Colon (tissue), 2 donors: ENCODE results near the gene KRT73.

Source experiments
- FAIRE-seq: peaks from 2 replicates; lab custom pipeline; 2012; peaks lifted over from hg19 to GRCh38; lab: Jason Lieb, UNC
- donor health status: control.
- donor health status: control.

KRT73 gene

GRCh38 chr12:52568111-52568510 lies 50.2 kb downstream of the KRT73 start:
- FAIRE-seq = no peak

- FAIRE-seq = no peak
These were observed 51.5 kb downstream of the KRT73 start for GRCh38 chr12:52566847-52567291.

GRCh38 chr12:52564582-52564981 lies 53.8 kb downstream of the KRT73 start:
- FAIRE-seq = no peak

DNA sequence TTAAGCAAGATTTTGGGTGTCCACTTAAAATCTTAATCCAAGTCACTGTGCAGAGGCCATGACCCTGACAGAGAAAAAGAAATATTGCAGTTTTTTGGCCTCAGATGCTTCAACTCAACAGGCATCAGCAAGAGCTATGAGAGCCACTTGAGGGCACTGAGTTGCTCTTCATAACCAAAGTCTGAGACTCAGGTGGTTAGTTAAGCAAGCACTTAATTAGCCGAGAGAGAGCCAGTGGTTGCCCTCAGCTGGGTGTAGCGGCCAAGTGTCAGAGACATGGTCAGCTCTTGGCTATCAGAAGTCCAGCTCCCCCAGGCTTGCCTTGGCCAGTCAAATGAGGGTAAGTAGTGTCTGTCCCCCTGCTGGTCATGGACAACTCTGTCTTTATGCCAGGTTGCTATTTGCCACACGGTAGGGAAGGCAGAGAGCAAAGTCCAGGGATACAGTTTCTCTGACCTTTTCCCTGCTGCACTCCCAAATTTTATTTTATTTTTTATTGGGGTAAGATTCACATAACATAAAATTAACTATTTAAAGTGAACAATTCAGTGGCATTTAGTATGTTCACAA lies 56.4 kb downstream of the KRT73 start:
- FAIRE-seq = no peak

GRCh38 chr12:52559979-52560378 lies 58.4 kb downstream of the KRT73 start:
- no peak for FAIRE-seq

- no peak for FAIRE-seq
These were observed 59.4 kb downstream of the KRT73 start for GRCh38 chr12:52558781-52559445.
